Measurements from ENCODE around the gene RAB22A.
"Not testable (repeated sequence)": the region's sequence is repeated elsewhere in the genome, so short reads cannot be mapped to it uniquely, and the experiment has no call there.

DNA sequence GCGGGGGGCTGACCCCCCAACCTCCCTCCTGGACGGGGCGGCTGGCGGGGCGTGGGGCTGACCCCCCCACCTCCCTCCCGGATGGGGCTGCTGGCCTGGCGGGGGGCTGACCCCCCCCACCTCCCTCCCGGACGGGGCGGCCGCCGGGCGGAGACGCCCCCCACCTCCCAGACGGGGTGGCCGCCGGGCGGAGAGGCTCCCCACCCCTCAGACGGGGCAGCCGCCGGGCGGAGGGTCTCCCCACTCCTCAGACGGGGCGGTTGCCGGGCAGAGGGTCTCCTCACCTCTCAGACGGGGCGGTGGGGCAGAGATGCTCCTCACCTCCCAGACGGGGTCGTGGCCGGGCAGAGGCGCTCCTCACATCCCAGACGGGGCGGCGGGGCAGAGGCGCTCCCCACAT, 104.7 kb downstream of the RAB22A start:
- not testable (repeated sequence) for TF ChIP-seq POU2F2, TAF1, POLR2A (IDR thresholded peaks at IDR 0.05; ENCODE audit: low read depth, low read length)

Data from GM12891 (cell line).